ENCODE results near the gene HOXC9. TPM values are rescaled to one million over a fixed set of nuclear protein-coding genes. Genes with fewer than 3 reads are reported as not detected.

HOXC9 gene
- total and polyA plus RNA-seq, 2 of the 8 experiments (the other 6 are each of a cell fraction or from before 2014, with no cell fraction given), result not detected

- no peak for TF ChIP-seq CHD7 (IDR thresholded peaks at IDR 0.05; ENCODE audit: insufficient replicate concordance, low read length)
- no peak for TF ChIP-seq JUND (IDR thresholded peaks at IDR 0.05; ENCODE audit: low read length)
- peak; percentile 50 for TF ChIP-seq CTBP2 (IDR thresholded peaks at IDR 0.05; ENCODE audit: borderline replicate concordance, insufficient read depth, insufficient read length, low read length)
- peak; percentile 69; the same call in 1 of the 2 replicates for TF ChIP-seq TCF12 (IDR thresholded peaks at IDR 0.05; ENCODE audit: low read depth, low read length)
- TF ChIP-seq SP1 (IDR thresholded peaks at IDR 0.05; ENCODE audit: low read depth, low read length), result peak; percentile 66
- no peak for TF ChIP-seq FOSL1 (IDR thresholded peaks at IDR 0.05; ENCODE audit: insufficient read depth, low read depth, low read length)
- TF ChIP-seq E2F6 (IDR thresholded peaks at IDR 0.05), result 0 out of 2 replicates have a peak, but pooled peaks have one; percentile 14
- no peak; the same call in 1 of the 2 replicates for TF ChIP-seq CBX8 (IDR thresholded peaks at IDR 0.05; ENCODE audit: borderline replicate concordance, low read depth, low read length)
Observed at GRCh38 chr12:53965281-53966084, 34.5 kb upstream of the HOXC9 start (continued).
